Suprapubic skin (tissue), 4 donors: ENCODE data around the gene MBD1. TPM values are rescaled to one million over a fixed set of nuclear protein-coding genes. Genes with fewer than 3 reads are reported as not detected.

Experiments
- DNase-seq, 2 donors: peaks; one replicate each; pipeline ENCODE4 v3.0.0-alpha.2; 2019; ENCODE audit warnings: low spot score in 2 of 2
- H3K27ac ChIP-seq: fragments of 200-600 bp; sonication (generic); one replicate; pipeline ENCODE4 v1.5.1; 2019
- H3K27me3 ChIP-seq: fragments of 200-600 bp; sonication (generic); one replicate; pipeline ENCODE4 v1.5.1; 2019
- H3K36me3 ChIP-seq: fragments of 200-600 bp; sonication (generic); one replicate; pipeline ENCODE4 v1.5.1; 2019
- H3K4me1 ChIP-seq: fragments of 200-600 bp; sonication (generic); one replicate; pipeline ENCODE4 v1.5.1; 2019
- H3K4me3 ChIP-seq: fragments of 200-600 bp; sonication (generic); one replicate; pipeline ENCODE4 v1.5.1; 2019; ENCODE audit warnings: mild to moderate bottlenecking
- H3K9me3 ChIP-seq: fragments of 200-600 bp; sonication (generic); one replicate; pipeline ENCODE4 v1.5.1; 2019
- CTCF ChIP-seq, 2 donors: fragments of 200-600 bp in 1 of 2; fragments of 450-650 bp in 1 of 2; sonication (generic) in 1 of 2; IDR thresholded peaks; one replicate each; pipeline ENCODE4 v1.5.1; 2016 to 2019; ENCODE audit warnings: antibody characterized with exemption in 2 of 2, mild to moderate bottlenecking in 1 of 2, moderate library complexity in 1 of 2
- EP300 ChIP-seq: sonication (generic); formaldehyde crosslinking; IDR thresholded peaks from one replicate; pipeline ENCODE4 v1.6.1; 2017; ENCODE audit warnings: antibody characterized with exemption
- POLR2A ChIP-seq, 2 donors: fragments of 450-650 bp; IDR thresholded peaks; one replicate each; pipeline ENCODE4 v1.6.1; 2017; ENCODE audit warnings: antibody characterized with exemption in 2 of 2, mild to moderate bottlenecking in 2 of 2, moderate library complexity in 2 of 2
- POLR2AphosphoS5 ChIP-seq, 3 donors: sonication (generic); formaldehyde crosslinking; IDR thresholded peaks; one replicate each; pipeline ENCODE4 v1.6.1; 2017; ENCODE audit warnings: antibody characterized with exemption in 3 of 3
- WGBS: methylation state at CpG from one replicate; pipeline ENCODE4 v1.1.5; 2018; 5-methylcytosine and 5-hydroxymethylcytosine counted together
- total RNA-seq, 4 donors: library from RNA; depleted of rRNA; stranded (reverse); fragments of >200 nt; gene quantifications; one replicate each; pipeline ENCODE4 v1.1.0, GENCODE V29; 2016

MBD1 gene
- total RNA-seq, 4 donors from 2014 or later, result 107 to 145 (median 110) TPM

GRCh38 chr18:50277942-50278341 is 3.4 kb downstream of the MBD1 start:
- Histone ChIP-seq H3K9me3 (no peaks in the 10 kb centered on the region), H3K4me3 (no peak overlapping the region), H3K27ac (no peak overlapping the region), H3K4me1 (peaks cover 26% of the 10 kb centered on the region), H3K27me3 (no peaks in the 10 kb centered on the region), H3K36me3 (peaks cover 49% of the 10 kb centered on the region)
- WGBS, result 68% methylated on average over 6 of the region's 6 CpGs
- no peak for DNase-seq
- no peak for TF ChIP-seq EP300
- TF ChIP-seq CTCF (IDR thresholded peaks at IDR 0.05), result no peak
- no peak for TF ChIP-seq POLR2AphosphoS5 (IDR thresholded peaks at IDR 0.05)
- TF ChIP-seq POLR2A (IDR thresholded peaks at IDR 0.05), result no peak

- 87% methylated on average over 4 of the region's 4 CpGs for WGBS
- peaks cover 57% of the 10 kb centered on the region for H3K36me3 ChIP-seq
Observed at GRCh38 chr18:50276452-50276851, 4.9 kb downstream of the MBD1 start.

GRCh38 chr18:50275503-50276036 is 5.8 kb downstream of the MBD1 start:
- H3K27me3 ChIP-seq, result no peaks in the 10 kb centered on the region
- 91% methylated on average over 12 of the region's 19 CpGs for WGBS
- H3K4me3 ChIP-seq, result no peak overlapping the region
- no peak for DNase-seq
- H3K27ac ChIP-seq, result no peak overlapping the region
- no peaks in the 10 kb centered on the region for H3K9me3 ChIP-seq
- TF ChIP-seq EP300 (no peak), CTCF (IDR thresholded peaks at IDR 0.05) (no peak), POLR2AphosphoS5 (IDR thresholded peaks at IDR 0.05) (no peak)
- H3K36me3 ChIP-seq, result peaks cover 65% of the 10 kb centered on the region
- H3K4me1 ChIP-seq, result peaks cover 19% of the 10 kb centered on the region

More at GRCh38 chr18:50276452-50276851, 4.9 kb downstream of the MBD1 start:
- DNase-seq, result no peak
- H3K27ac ChIP-seq, result no peak overlapping the region
- H3K27me3 ChIP-seq, result no peaks in the 10 kb centered on the region
- TF ChIP-seq POLR2A (IDR thresholded peaks at IDR 0.05) (no peak), POLR2AphosphoS5 (IDR thresholded peaks at IDR 0.05) (no peak), EP300 (no peak), CTCF (IDR thresholded peaks at IDR 0.05) (no peak)
- H3K4me1 ChIP-seq, result peaks cover 22% of the 10 kb centered on the region
- H3K4me3 ChIP-seq, result no peak overlapping the region
- no peaks in the 10 kb centered on the region for H3K9me3 ChIP-seq

GRCh38 chr18:50274941-50275340 is 6.4 kb downstream of the MBD1 start:
- Histone ChIP-seq H3K4me1 (peaks cover 13% of the 10 kb centered on the region), H3K27me3 (no peaks in the 10 kb centered on the region), H3K4me3 (no peak overlapping the region), H3K27ac (no peak overlapping the region), H3K9me3 (no peaks in the 10 kb centered on the region), H3K36me3 (peaks cover 66% of the 10 kb centered on the region)
- TF ChIP-seq POLR2A (IDR thresholded peaks at IDR 0.05) (no peak), EP300 (no peak), POLR2AphosphoS5 (IDR thresholded peaks at IDR 0.05) (no peak), CTCF (IDR thresholded peaks at IDR 0.05) (no peak)
- 98% methylated on average over 10 of the region's 10 CpGs for WGBS
- no peak for DNase-seq

GRCh38 chr18:50274044-50274442 is 7.3 kb downstream of the MBD1 start:
- no peak overlapping the region for H3K27ac ChIP-seq
- no peak for TF ChIP-seq POLR2AphosphoS5 (IDR thresholded peaks at IDR 0.05)
- TF ChIP-seq EP300, result no peak
- no peak for TF ChIP-seq CTCF (IDR thresholded peaks at IDR 0.05)
- TF ChIP-seq POLR2A (IDR thresholded peaks at IDR 0.05), result no peak
- peaks cover 4% of the 10 kb centered on the region for H3K4me1 ChIP-seq
- DNase-seq, result no peak
- H3K9me3 ChIP-seq, result no peaks in the 10 kb centered on the region
- WGBS, result 93% methylated on average over 17 of the region's 17 CpGs
- H3K27me3 ChIP-seq, result no peaks in the 10 kb centered on the region
- no peak overlapping the region for H3K4me3 ChIP-seq
- H3K36me3 ChIP-seq, result peaks cover 75% of the 10 kb centered on the region
